ENCODE data around the gene DTWD2. TPM values are rescaled to one million over a fixed set of nuclear protein-coding genes. Genes with fewer than 3 reads are reported as not detected.

The DTWD2 gene
- total RNA-seq, result 1 to 10 TPM; 2.3 to 3.2 TPM

- peak; percentile 93 to 97 for DNase-seq
- peak; percentile 90 to 93 for ATAC-seq (replicated peaks in 1 of 2)
- Mint-ChIP-seq H3K4me1 (ENCODE audit: low read depth) (peaks cover 21% of the 10 kb centered on the region), H3K27ac (peak within 1 kb of the TSS; percentile 72), H3K36me3 (ENCODE audit: insufficient read depth in 2 of 2) (no peaks in the 10 kb centered on the region), H3K9me3 (peaks cover 0 to 1% of the 10 kb centered on the region in 2 donors), H3K27me3 (ENCODE audit: low read depth) (no peaks in the 10 kb centered on the region), H3K4me3 (peak within 1 kb of the TSS; percentile 80 to 86)
Observed at GRCh38 chr5:118987988-118988865, at the start of gene DTWD2. TSS of gene DTWD2 (minus strand) at chr5:118988547. CDS start at chr5:118988511, 36 bp downstream.

- Mint-ChIP-seq H3K4me1 (ENCODE audit: low read depth) (peaks cover 19% of the 10 kb centered on the region), H3K27ac (no peak overlapping the region), H3K9me3 (no peaks in the 10 kb centered on the region), H3K4me3 (no peak overlapping the region), H3K27me3 (ENCODE audit: low read depth) (no peaks in the 10 kb centered on the region), H3K36me3 (ENCODE audit: insufficient read depth in 2 of 2) (no peaks in the 10 kb centered on the region)
- no peak for DNase-seq
- ATAC-seq (replicated peaks in 1 of 2), result no peak
Observed at GRCh38 chr5:119037496-119038215, 49.3 kb upstream of the DTWD2 start.

GRCh38 chr5:119036101-119036762, 47.9 kb upstream of the DTWD2 start:
- H3K9me3 Mint-ChIP-seq, result no peaks in the 10 kb centered on the region
- no peak overlapping the region for H3K27ac Mint-ChIP-seq
- peak overlapping the region in 1 of 2 donors; percentile 2 for H3K4me3 Mint-ChIP-seq
- peaks cover 34% of the 10 kb centered on the region for H3K4me1 Mint-ChIP-seq (ENCODE audit: low read depth)
- no peaks in the 10 kb centered on the region for H3K36me3 Mint-ChIP-seq (ENCODE audit: insufficient read depth in 2 of 2)
- ATAC-seq (replicated peaks in 1 of 2) (peak; percentile 90 to 96), DNase-seq (no peak)
- H3K27me3 Mint-ChIP-seq (ENCODE audit: low read depth), result no peaks in the 10 kb centered on the region

GRCh38 chr5:119033135-119033534, 44.8 kb upstream of the DTWD2 start:
- ATAC-seq (replicated peaks in 1 of 2), result no peak
- no peaks in the 10 kb centered on the region for H3K9me3 Mint-ChIP-seq
- peaks cover 42% of the 10 kb centered on the region for H3K4me1 Mint-ChIP-seq (ENCODE audit: low read depth)

GRCh38 chr5:119032656-119033055, 44.3 kb upstream of the DTWD2 start:
- DNase-seq, result no peak
- H3K9me3 Mint-ChIP-seq, result no peaks in the 10 kb centered on the region
- H3K4me3 Mint-ChIP-seq, result no peak overlapping the region
- H3K27me3 Mint-ChIP-seq (ENCODE audit: low read depth), result no peaks in the 10 kb centered on the region
- peaks cover 42% of the 10 kb centered on the region for H3K4me1 Mint-ChIP-seq (ENCODE audit: low read depth)
- H3K27ac Mint-ChIP-seq, result no peak overlapping the region
- H3K36me3 Mint-ChIP-seq (ENCODE audit: insufficient read depth in 2 of 2), result no peaks in the 10 kb centered on the region
- no peak for ATAC-seq (replicated peaks in 1 of 2)

More at GRCh38 chr5:119033135-119033534, 44.8 kb upstream of the DTWD2 start:
- no peaks in the 10 kb centered on the region for H3K36me3 Mint-ChIP-seq (ENCODE audit: insufficient read depth in 2 of 2)
- H3K27me3 Mint-ChIP-seq (ENCODE audit: low read depth), result no peaks in the 10 kb centered on the region
- no peak overlapping the region for H3K27ac Mint-ChIP-seq
- H3K4me3 Mint-ChIP-seq, result no peak overlapping the region
- DNase-seq, result no peak

- peak overlapping the region; percentile 53 for H3K27ac Mint-ChIP-seq
- H3K9me3 Mint-ChIP-seq, result no peaks in the 10 kb centered on the region
- H3K4me3 Mint-ChIP-seq, result peak overlapping the region; percentile 32 to 67
- DNase-seq (peak; percentile 6 to 40), ATAC-seq (replicated peaks in 1 of 2) (peak; percentile 47 to 51)
- peaks cover 42% of the 10 kb centered on the region for H3K4me1 Mint-ChIP-seq (ENCODE audit: low read depth)
- no peaks in the 10 kb centered on the region for H3K36me3 Mint-ChIP-seq (ENCODE audit: insufficient read depth in 2 of 2)
- H3K27me3 Mint-ChIP-seq (ENCODE audit: low read depth), result no peaks in the 10 kb centered on the region
Observed at GRCh38 chr5:119031905-119032304, 43.6 kb upstream of the DTWD2 start.

GRCh38 chr5:119031011-119031886, 42.9 kb upstream of the DTWD2 start:
- Mint-ChIP-seq H3K27me3 (ENCODE audit: low read depth) (no peaks in the 10 kb centered on the region), H3K9me3 (no peaks in the 10 kb centered on the region), H3K4me3 (peak overlapping the region; percentile 32 to 67), H3K27ac (peak overlapping the region; percentile 53), H3K4me1 (ENCODE audit: low read depth) (peaks cover 36% of the 10 kb centered on the region), H3K36me3 (ENCODE audit: insufficient read depth in 2 of 2) (no peaks in the 10 kb centered on the region)
- DNase-seq, result no peak
- peak; percentile 78 for ATAC-seq (replicated peaks in 1 of 2)

GRCh38 chr5:119028575-119028974, 40.2 kb upstream of the DTWD2 start:
- Mint-ChIP-seq H3K27ac (no peak overlapping the region), H3K4me1 (ENCODE audit: low read depth) (peaks cover 32% of the 10 kb centered on the region), H3K27me3 (ENCODE audit: low read depth) (no peaks in the 10 kb centered on the region), H3K36me3 (ENCODE audit: insufficient read depth in 2 of 2) (peaks cover 2 to 4% of the 10 kb centered on the region in 2 donors), H3K4me3 (no peak overlapping the region), H3K9me3 (peaks cover 2 to 6% of the 10 kb centered on the region in 2 donors)
- DNase-seq (no peak), ATAC-seq (replicated peaks in 1 of 2) (no peak)

GRCh38 chr5:119022773-119023172, 34.4 kb upstream of the DTWD2 start:
- ATAC-seq (replicated peaks in 1 of 2) (no peak), DNase-seq (no peak)
- Mint-ChIP-seq H3K4me1 (ENCODE audit: low read depth) (peaks cover 10% of the 10 kb centered on the region), H3K36me3 (ENCODE audit: insufficient read depth in 2 of 2) (peaks cover 2 to 4% of the 10 kb centered on the region in 2 donors), H3K27ac (no peak overlapping the region), H3K27me3 (ENCODE audit: low read depth) (no peaks in the 10 kb centered on the region), H3K9me3 (peaks cover 2 to 6% of the 10 kb centered on the region in 2 donors), H3K4me3 (no peak overlapping the region)

- Mint-ChIP-seq H3K27me3 (ENCODE audit: low read depth) (no peaks in the 10 kb centered on the region), H3K36me3 (ENCODE audit: insufficient read depth in 2 of 2) (peaks cover 2 to 4% of the 10 kb centered on the region in 2 donors), H3K4me3 (no peak overlapping the region), H3K4me1 (ENCODE audit: low read depth) (peaks cover 10% of the 10 kb centered on the region), H3K27ac (no peak overlapping the region), H3K9me3 (peaks cover 2 to 6% of the 10 kb centered on the region in 2 donors)
- ATAC-seq (replicated peaks in 1 of 2) (peak; percentile 48 to 51), DNase-seq (no peak)
Observed at GRCh38 chr5:119022017-119022745, 33.8 kb upstream of the DTWD2 start.

- DNase-seq, result no peak
- Mint-ChIP-seq H3K27me3 (ENCODE audit: low read depth) (no peaks in the 10 kb centered on the region), H3K27ac (no peak overlapping the region), H3K36me3 (ENCODE audit: insufficient read depth in 2 of 2) (peaks cover 2 to 4% of the 10 kb centered on the region in 2 donors), H3K4me3 (no peak overlapping the region), H3K9me3 (peaks cover 2 to 6% of the 10 kb centered on the region in 2 donors), H3K4me1 (ENCODE audit: low read depth) (peaks cover 10% of the 10 kb centered on the region)
- ATAC-seq (replicated peaks in 1 of 2), result no peak
Observed at GRCh38 chr5:119021149-119021732, 32.9 kb upstream of the DTWD2 start.

All from activated T-cell treated with anti-CD3 and anti-CD28 coated beads, Interleukin-2, amount 50 U/mL, for 72 hours (primary cell).